T-helper 1 cell treated with Interleukin-12 subunit alpha and Interleukin-12 subunit beta and Interleukin-4 antibody, amounts not matched to agents 30 ng/mL and 1 ng/mL, for 36 hours (primary cell): ENCODE data around the gene MT2A. TPM values are rescaled to one million over a fixed set of nuclear protein-coding genes. Genes with fewer than 3 reads are reported as not detected.
"Not testable (repeated sequence)": the region's sequence is repeated elsewhere in the genome, so short reads cannot be mapped to it uniquely, and the experiment has no call there.

Experiments used
- intact Hi-C: fragments of 100-400 bp; cut with micrococcal nuclease; formaldehyde crosslinking; loops from one replicate; pipeline ENCODE4 v1.15.1; 2024
- total RNA-seq: library from RNA; stranded (reverse); gene quantifications from 2 replicates; pipeline ENCODE4 v1.2.3, GENCODE V29; 2022

The MT2A gene
- total RNA-seq = 314 and 350 TPM in 2 replicates

GRCh38 chr16:56608043-56608875 lies at the start of gene MT2A:
MT2A (plus strand) TSS chr16:56608584; CDS start chr16:56608656, 72 bp downstream.
- intact Hi-C loops = loop anchor here (1.0 to 5.0 kb wide), 14 partner anchors 9 to 1129 kb away; partner anchors contain the start of genes HERPUD1, KATNB1, MT1E and MT1F

- intact Hi-C loops = no loop called here
Observed at GRCh38 chr16:56559109-56559508, 49.3 kb upstream of the MT2A start.

- intact Hi-C loops = no loop called here
Observed at GRCh38 chr16:56560447-56560846, 47.9 kb upstream of the MT2A start.

GRCh38 chr16:56561126-56561525 lies 47.3 kb upstream of the MT2A start:
- intact Hi-C loops = no loop called here

GRCh38 chr16:56564793-56565477 lies 43.4 kb upstream of the MT2A start, which contains the start of gene MT4:
MT4 (plus strand) TSS chr16:56565073; CDS start chr16:56565129, 56 bp downstream.
- intact Hi-C loops = no loop called here

GRCh38 chr16:56569971-56570370 lies 38.4 kb upstream of the MT2A start:
- intact Hi-C loops = loop anchor here (1.0 kb wide), 1 partner anchor 29 kb away; no protein-coding TSS in a partner anchor

GRCh38 chr16:56571525-56571924 lies 36.9 kb upstream of the MT2A start:
- intact Hi-C loops = no loop called here

GRCh38 chr16:56574625-56575024 lies 33.8 kb upstream of the MT2A start:
- intact Hi-C loops = loop anchor here (5.0 kb wide), 1 partner anchor 293 kb away; the partner anchor contains the start of gene SLC12A3

- intact Hi-C loops = loop anchor here (1.0 to 5.0 kb wide), 14 partner anchors 24 to 291 kb away; partner anchors contain the start of genes MT1E, MT1F, MT1M and MT1X
Observed at GRCh38 chr16:56576585-56577299, 31.6 kb upstream of the MT2A start.

GRCh38 chr16:56577300-56577625 lies 31.1 kb upstream of the MT2A start:
- intact Hi-C loops = loop anchor here (1.0 to 5.0 kb wide), 14 partner anchors 23 to 290 kb away; partner anchors contain the start of genes MT1E, MT1F, MT1M and MT1X

GRCh38 chr16:56580391-56581048 lies 27.9 kb upstream of the MT2A start:
- intact Hi-C loops = no loop called here

- intact Hi-C loops = not testable (repeated sequence)
Observed at GRCh38 chr16:56582911-56583310, 25.5 kb upstream of the MT2A start.

GRCh38 chr16:56583351-56584168 lies 24.8 kb upstream of the MT2A start:
- intact Hi-C loops = no loop called here

- intact Hi-C loops = no loop called here
Observed at GRCh38 chr16:56584276-56584675, 24.1 kb upstream of the MT2A start.

- intact Hi-C loops = no loop called here
Observed at GRCh38 chr16:56588781-56589140, 19.6 kb upstream of the MT2A start.

GRCh38 chr16:56589141-56590039 lies 19.0 kb upstream of the MT2A start, which contains the start of gene MT3:
MT3 (plus strand) TSS chr16:56589528; CDS start chr16:56589591, 63 bp downstream.
- intact Hi-C loops = no loop called here

GRCh38 chr16:56591377-56592060 lies 16.9 kb upstream of the MT2A start:
- intact Hi-C loops = no loop called here

GRCh38 chr16:56593573-56594291 lies 14.7 kb upstream of the MT2A start:
- intact Hi-C loops = no loop called here
